ENCODE results near the gene STOML3.

Gene STOML3, protein sequence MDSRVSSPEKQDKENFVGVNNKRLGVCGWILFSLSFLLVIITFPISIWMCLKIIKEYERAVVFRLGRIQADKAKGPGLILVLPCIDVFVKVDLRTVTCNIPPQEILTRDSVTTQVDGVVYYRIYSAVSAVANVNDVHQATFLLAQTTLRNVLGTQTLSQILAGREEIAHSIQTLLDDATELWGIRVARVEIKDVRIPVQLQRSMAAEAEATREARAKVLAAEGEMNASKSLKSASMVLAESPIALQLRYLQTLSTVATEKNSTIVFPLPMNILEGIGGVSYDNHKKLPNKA

DNA sequence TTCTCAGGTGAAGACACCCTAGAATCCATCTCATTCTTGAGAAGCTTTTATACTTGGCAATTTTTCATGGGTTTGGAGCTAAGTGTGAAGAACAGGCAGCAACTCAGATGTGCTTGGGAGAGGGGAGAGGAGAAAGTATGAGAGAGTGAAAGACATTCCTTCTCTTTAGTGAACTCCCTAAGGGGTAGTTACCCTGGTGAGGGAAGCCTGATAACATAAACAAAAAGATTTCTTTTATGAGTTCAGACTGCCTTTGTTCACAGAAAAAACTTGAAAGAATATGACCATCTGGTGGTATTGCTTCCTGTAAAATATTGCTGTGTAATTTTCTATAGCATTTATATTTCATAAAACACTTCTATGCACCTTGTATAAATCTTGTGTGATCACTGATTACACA lies at the start of gene STOML3:
STOML3 (minus strand) TSS at position 139 of the 400 bp plus-strand sequence; CDS start at position 29, 110 bp downstream.
- no peak for TF ChIP-seq EZH2 (IDR thresholded peaks at IDR 0.05; ENCODE audit: borderline replicate concordance, low read length)
- H3K4me2 ChIP-seq (ENCODE audit: low read length) = no peak within 1 kb of the TSS
- no peak within 1 kb of the TSS for H2AFZ ChIP-seq (ENCODE audit: low read length)
- H3K9me2 ChIP-seq (ENCODE audit: low read depth, low read length) = no peaks in the 10 kb centered on the region
- no peaks in the 10 kb centered on the region for H3K9me3 ChIP-seq (ENCODE audit: low read length)
- no peaks in the 10 kb centered on the region for H3K79me2 ChIP-seq (ENCODE audit: insufficient read depth, low read length)
- no peak within 1 kb of the TSS for H3K27ac ChIP-seq (ENCODE audit: low read depth, low read length, poor library complexity, severe bottlenecking)
- H4K20me1 ChIP-seq (ENCODE audit: insufficient read depth, low read length) = no peaks in the 10 kb centered on the region
- no peak within 1 kb of the TSS for H3K9ac ChIP-seq (ENCODE audit: low read length)
- H3F3A ChIP-seq (ENCODE audit: insufficient read depth, low read length) = no peaks in the 10 kb centered on the region
- no peaks in the 10 kb centered on the region for H3K36me3 ChIP-seq (ENCODE audit: insufficient read depth, low read length)
- H3K27me3 ChIP-seq (ENCODE audit: insufficient read depth, low read length) = no peaks in the 10 kb centered on the region
- no peaks in the 10 kb centered on the region for H3K4me1 ChIP-seq (ENCODE audit: insufficient read depth, low read length, severe bottlenecking)
- no peak within 1 kb of the TSS for H3K4me3 ChIP-seq (ENCODE audit: low read depth, low read length, poor library complexity, severe bottlenecking)

DNA sequence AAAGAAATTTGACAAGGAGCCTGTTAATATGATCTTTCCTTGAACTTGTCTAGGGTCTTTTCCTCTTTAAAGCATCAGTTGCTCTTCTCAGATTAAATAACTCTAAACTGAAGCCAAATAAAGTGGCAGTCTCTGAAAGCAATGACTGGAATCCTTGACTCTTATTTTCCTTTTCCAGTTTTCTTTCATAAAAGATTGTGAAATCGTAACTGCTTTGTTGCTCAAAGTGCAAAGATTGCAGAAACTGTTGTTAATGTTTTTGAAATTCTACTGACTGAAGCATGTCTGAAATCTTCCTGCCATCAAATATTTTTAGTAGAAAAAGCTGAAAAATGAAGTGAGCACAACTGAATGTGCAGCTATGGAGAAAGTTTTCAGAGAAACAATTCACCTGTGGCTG lies 49.6 kb upstream of the STOML3 start:
- Histone ChIP-seq H3K9ac (ENCODE audit: low read length) (no peak overlapping the region), H3K9me3 (ENCODE audit: low read length) (no peaks in the 10 kb centered on the region), H2AFZ (ENCODE audit: low read length) (no peak overlapping the region), H3K4me3 (ENCODE audit: low read depth, low read length, poor library complexity, severe bottlenecking) (no peak overlapping the region), H3K27me3 (ENCODE audit: insufficient read depth, low read length) (no peaks in the 10 kb centered on the region), H3K27ac (ENCODE audit: low read depth, low read length, poor library complexity, severe bottlenecking) (no peak overlapping the region), H4K20me1 (ENCODE audit: insufficient read depth, low read length) (no peaks in the 10 kb centered on the region), H3K36me3 (ENCODE audit: insufficient read depth, low read length) (peaks cover 3% of the 10 kb centered on the region; the same call in 1 of the 2 replicates), H3K4me2 (ENCODE audit: low read length) (no peak overlapping the region), H3K9me2 (ENCODE audit: low read depth, low read length) (no peaks in the 10 kb centered on the region), H3K79me2 (ENCODE audit: insufficient read depth, low read length) (peaks cover 22% of the 10 kb centered on the region), H3K4me1 (ENCODE audit: insufficient read depth, low read length, severe bottlenecking) (peaks cover 21% of the 10 kb centered on the region), H3F3A (ENCODE audit: insufficient read depth, low read length) (no peaks in the 10 kb centered on the region)
- TF ChIP-seq, protein P1, sequence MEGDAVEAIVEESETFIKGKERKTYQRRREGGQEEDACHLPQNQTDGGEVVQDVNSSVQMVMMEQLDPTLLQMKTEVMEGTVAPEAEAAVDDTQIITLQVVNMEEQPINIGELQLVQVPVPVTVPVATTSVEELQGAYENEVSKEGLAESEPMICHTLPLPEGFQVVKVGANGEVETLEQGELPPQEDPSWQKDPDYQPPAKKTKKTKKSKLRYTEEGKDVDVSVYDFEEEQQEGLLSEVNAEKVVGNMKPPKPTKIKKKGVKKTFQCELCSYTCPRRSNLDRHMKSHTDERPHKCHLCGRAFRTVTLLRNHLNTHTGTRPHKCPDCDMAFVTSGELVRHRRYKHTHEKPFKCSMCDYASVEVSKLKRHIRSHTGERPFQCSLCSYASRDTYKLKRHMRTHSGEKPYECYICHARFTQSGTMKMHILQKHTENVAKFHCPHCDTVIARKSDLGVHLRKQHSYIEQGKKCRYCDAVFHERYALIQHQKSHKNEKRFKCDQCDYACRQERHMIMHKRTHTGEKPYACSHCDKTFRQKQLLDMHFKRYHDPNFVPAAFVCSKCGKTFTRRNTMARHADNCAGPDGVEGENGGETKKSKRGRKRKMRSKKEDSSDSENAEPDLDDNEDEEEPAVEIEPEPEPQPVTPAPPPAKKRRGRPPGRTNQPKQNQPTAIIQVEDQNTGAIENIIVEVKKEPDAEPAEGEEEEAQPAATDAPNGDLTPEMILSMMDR (IDR thresholded peaks at IDR 0.05; ENCODE audit: low read length) = no peak

DNA sequence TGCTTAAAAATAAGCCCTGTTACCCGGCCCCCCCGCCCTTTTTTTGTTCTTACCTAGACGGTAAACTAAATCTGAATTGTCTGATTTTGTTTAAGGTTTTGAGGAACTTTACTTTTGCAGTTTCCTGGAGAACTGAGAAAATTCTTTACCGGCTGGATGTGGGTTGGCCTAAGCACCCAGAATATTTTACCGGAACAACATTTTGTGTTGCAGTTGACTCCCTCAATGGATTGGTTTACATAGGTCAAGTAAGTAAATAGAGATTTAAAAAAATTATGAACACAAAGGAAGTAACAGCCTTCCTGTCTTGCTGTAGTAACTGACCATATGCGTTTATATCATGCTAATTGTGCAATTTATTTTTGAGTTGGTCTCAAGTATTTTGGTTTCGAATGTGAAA lies 48.4 kb upstream of the STOML3 start:
- peak overlapping the region; percentile 79 for H3K9ac ChIP-seq (ENCODE audit: low read length)
- TF ChIP-seq, protein P1 (IDR thresholded peaks at IDR 0.05; ENCODE audit: low read length) = no peak
- TF ChIP-seq EZH2 (IDR thresholded peaks at IDR 0.05; ENCODE audit: borderline replicate concordance, low read length) = no peak
- no peaks in the 10 kb centered on the region for H3F3A ChIP-seq (ENCODE audit: insufficient read depth, low read length)
- H2AFZ ChIP-seq (ENCODE audit: low read length) = no peak overlapping the region
- peaks cover 34% of the 10 kb centered on the region for H3K79me2 ChIP-seq (ENCODE audit: insufficient read depth, low read length)
- H3K9me3 ChIP-seq (ENCODE audit: low read length) = no peaks in the 10 kb centered on the region
- no peaks in the 10 kb centered on the region for H3K9me2 ChIP-seq (ENCODE audit: low read depth, low read length)
- H4K20me1 ChIP-seq (ENCODE audit: insufficient read depth, low read length) = no peaks in the 10 kb centered on the region
- H3K27me3 ChIP-seq (ENCODE audit: insufficient read depth, low read length) = no peaks in the 10 kb centered on the region
- H3K36me3 ChIP-seq (ENCODE audit: insufficient read depth, low read length) = no peaks in the 10 kb centered on the region
- H3K4me2 ChIP-seq (ENCODE audit: low read length) = peak overlapping the region; percentile 99
- H3K4me3 ChIP-seq (ENCODE audit: low read depth, low read length, poor library complexity, severe bottlenecking) = peak overlapping the region; percentile 96
- H3K27ac ChIP-seq (ENCODE audit: low read depth, low read length, poor library complexity, severe bottlenecking) = peak overlapping the region; percentile 68
- peaks cover 33% of the 10 kb centered on the region for H3K4me1 ChIP-seq (ENCODE audit: insufficient read depth, low read length, severe bottlenecking)

DNA sequence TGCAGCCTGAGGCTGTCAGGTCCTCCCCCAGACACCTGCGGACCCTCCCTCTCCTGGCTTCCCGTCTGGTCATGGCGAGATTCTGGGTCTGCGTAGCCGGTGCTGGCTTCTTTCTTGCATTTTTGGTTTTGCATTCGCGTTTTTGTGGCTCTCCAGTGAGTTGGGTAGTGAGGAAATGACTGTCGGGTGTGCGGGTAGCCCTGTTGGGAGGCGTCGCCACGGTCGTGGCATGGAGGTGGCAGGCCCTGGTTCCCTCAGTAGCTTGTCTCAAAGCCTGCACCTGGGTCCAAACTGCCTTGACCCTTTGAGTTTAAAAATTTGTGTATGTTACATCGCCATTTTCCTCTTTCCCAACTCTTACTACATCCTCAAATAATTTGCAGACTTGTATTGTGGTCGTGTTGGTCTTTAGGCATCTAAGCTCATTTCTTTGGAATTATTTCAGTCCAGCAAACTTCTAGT lies 48.0 kb upstream of the STOML3 start:
- no peaks in the 10 kb centered on the region for H4K20me1 ChIP-seq (ENCODE audit: insufficient read depth, low read length)
- H3K9me3 ChIP-seq (ENCODE audit: low read length) = no peaks in the 10 kb centered on the region
- H3K79me2 ChIP-seq (ENCODE audit: insufficient read depth, low read length) = peaks cover 38% of the 10 kb centered on the region
- H3K27me3 ChIP-seq (ENCODE audit: insufficient read depth, low read length) = no peaks in the 10 kb centered on the region
- H3F3A ChIP-seq (ENCODE audit: insufficient read depth, low read length) = no peaks in the 10 kb centered on the region
- no peaks in the 10 kb centered on the region for H3K9me2 ChIP-seq (ENCODE audit: low read depth, low read length)
- peak overlapping the region; percentile 68 for H3K27ac ChIP-seq (ENCODE audit: low read depth, low read length, poor library complexity, severe bottlenecking)
- H3K36me3 ChIP-seq (ENCODE audit: insufficient read depth, low read length) = no peaks in the 10 kb centered on the region
- peak overlapping the region; percentile 96 for H3K4me3 ChIP-seq (ENCODE audit: low read depth, low read length, poor library complexity, severe bottlenecking)
- peak overlapping the region; percentile 79 for H3K9ac ChIP-seq (ENCODE audit: low read length)
- H3K4me1 ChIP-seq (ENCODE audit: insufficient read depth, low read length, severe bottlenecking) = peaks cover 34% of the 10 kb centered on the region
- peak overlapping the region; percentile 99 for H3K4me2 ChIP-seq (ENCODE audit: low read length)
- TF ChIP-seq EZH2 (IDR thresholded peaks at IDR 0.05; ENCODE audit: borderline replicate concordance, low read length) = no peak
- TF ChIP-seq, protein P1 (IDR thresholded peaks at IDR 0.05; ENCODE audit: low read length) = no peak
- peak overlapping the region; percentile 60 for H2AFZ ChIP-seq (ENCODE audit: low read length)

Data from OCI-LY1 (cell line).